Endodermal cell (in vitro differentiated cells): Measurements from ENCODE around the gene PPP2R2C. TPM values are rescaled to one million over a fixed set of nuclear protein-coding genes. Genes with fewer than 3 reads are reported as not detected.
A peak's percentile ranks its signal among the peaks of the same experiment; 100 is the strongest.

ENCODE experiments used
- DNase-seq: peaks from one replicate; pipeline ENCODE4 v3.0.0-alpha.2; 2017
- H3K27ac ChIP-seq: 2 replicates; pipeline ENCODE4 v1.5.1; 2013; ENCODE audit warnings: mild to moderate bottlenecking, low read depth, low read length, moderate library complexity
- H3K27me3 ChIP-seq: 2 replicates; pipeline ENCODE4 v1.6.1; 2013; ENCODE audit warnings: mild to moderate bottlenecking, low read length, moderate library complexity; ENCODE audit not compliant: insufficient read depth, control insufficient read depth, poor library complexity, severe bottlenecking
- H3K36me3 ChIP-seq: 2 replicates; pipeline ENCODE4 v1.7.0; 2013; ENCODE audit warnings: mild to moderate bottlenecking, low read length, moderate library complexity; ENCODE audit not compliant: control insufficient read depth, insufficient read depth
- H3K4me1 ChIP-seq: one replicate; pipeline ENCODE4 v1.7.0; 2013; ENCODE audit warnings: low read length; ENCODE audit not compliant: control insufficient read depth, insufficient read depth
- H3K4me3 ChIP-seq: 2 replicates; pipeline ENCODE4 v1.5.1; 2013; ENCODE audit warnings: mild to moderate bottlenecking, low read length, moderate library complexity
- H3K9ac ChIP-seq: 2 replicates; pipeline ENCODE4 v1.6.1; 2013; ENCODE audit warnings: mild to moderate bottlenecking, low read length, moderate library complexity; ENCODE audit not compliant: poor library complexity, severe bottlenecking; ENCODE audit errors: extremely low read depth
- H3K9me3 ChIP-seq: 2 replicates; pipeline ENCODE4 v1.6.1; 2013; ENCODE audit warnings: mild to moderate bottlenecking, low read length, moderate library complexity; ENCODE audit not compliant: control insufficient read depth
- H3K27ac Mint-ChIP-seq: 2 replicates; pipeline ENCODE4 v1.8.0; 2020; ENCODE audit warnings: mixed read lengths
- H3K27me3 Mint-ChIP-seq: 2 replicates; pipeline ENCODE4 v1.8.0; 2021; ENCODE audit warnings: mild to moderate bottlenecking, mixed read lengths; ENCODE audit not compliant: insufficient read depth
- H3K36me3 Mint-ChIP-seq: 2 replicates; pipeline ENCODE4 v1.8.0; 2020; ENCODE audit warnings: low read depth, mixed read lengths
- H3K4me1 Mint-ChIP-seq: 2 replicates; pipeline ENCODE4 v1.8.0; 2020; ENCODE audit warnings: mixed read lengths
- H3K4me3 Mint-ChIP-seq: 2 replicates; pipeline ENCODE4 v1.8.0; 2020; ENCODE audit warnings: mild to moderate bottlenecking, moderate library complexity, mixed read lengths
- H3K9me3 Mint-ChIP-seq: 2 replicates; pipeline ENCODE4 v1.8.0; 2020; ENCODE audit warnings: mild to moderate bottlenecking, mixed read lengths
- CTCF ChIP-seq: fragments of 200-600 bp; sonication (generic); conservative IDR thresholded peaks from 2 replicates; pipeline ENCODE4 v1.5.0; 2021; ENCODE audit warnings: antibody characterized with exemption, mild to moderate bottlenecking
- WGBS, 2 experiments: methylation state at CpG; one replicate each; pipeline versions ENCODE4 v1.1.5 to v1.1.7; 2013; ENCODE audit warnings: missing lambda C conversion rate in 2 of 2, mixed read lengths in 1 of 2; ENCODE audit not compliant: insufficient coverage in 1 of 2, insufficient read length in 1 of 2; 5-methylcytosine and 5-hydroxymethylcytosine counted together
- total RNA-seq, 2 donors: library from RNA; stranded (reverse); fragmentation: NEBNext Ultra II Directional in 1 of 2; extraction: Animal tissue kit (Norgen Biotek cat#: 25700) in 1 of 2; gene quantifications; 2 replicates in 1 of 2; 3 replicates in 1 of 2; pipeline ENCODE4 v1.2.1, GENCODE V29; 2021

The PPP2R2C gene
- total RNA-seq, 2 donors from 2014 or later: 4.4 to 19.2 TPM

DNA sequence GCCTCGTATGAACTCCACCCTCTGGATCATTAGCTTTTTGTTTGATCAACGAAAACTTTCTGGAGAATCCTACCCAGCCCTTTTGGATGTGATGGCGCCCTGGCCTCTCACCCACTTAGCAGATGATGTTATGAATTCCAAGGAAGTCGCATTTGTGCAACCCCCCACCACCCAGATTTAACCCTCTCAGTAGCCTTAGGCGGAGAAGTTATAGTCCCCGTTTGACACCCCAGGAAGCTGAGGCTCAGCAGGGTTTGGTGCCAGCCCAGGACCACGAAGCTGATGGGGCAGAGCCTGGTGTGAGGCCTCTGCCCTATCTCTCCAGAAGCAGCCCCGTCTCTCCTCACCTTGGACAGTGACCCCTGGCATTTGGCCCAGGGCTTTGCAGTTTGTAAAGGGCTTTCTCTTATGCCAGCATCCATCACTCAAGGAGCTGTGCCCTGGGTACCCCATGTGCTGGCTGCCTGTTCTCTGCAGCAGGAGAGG, 201.7 kb downstream of the PPP2R2C start:
- H3K4me1 ChIP-seq: peaks cover 2% of the 10 kb centered on the region
- no peak overlapping the region for H3K27ac ChIP-seq
- peak overlapping the region; percentile 34 for H3K9ac ChIP-seq
- H3K27me3 Mint-ChIP-seq: no peaks in the 10 kb centered on the region
- no peaks in the 10 kb centered on the region for H3K9me3 Mint-ChIP-seq
- H3K4me3 ChIP-seq: peak overlapping the region; percentile 78
- H3K4me1 Mint-ChIP-seq: peaks cover 24% of the 10 kb centered on the region
- peak overlapping the region; percentile 69 for H3K4me3 Mint-ChIP-seq
- no peak for DNase-seq
- no peak overlapping the region for H3K27ac Mint-ChIP-seq
- H3K9me3 ChIP-seq: no peaks in the 10 kb centered on the region
- H3K27me3 ChIP-seq: no peaks in the 10 kb centered on the region
- 60 to 61% methylated on average over 7 to 8 of the region's 8 CpGs for WGBS, 2 experiments
- H3K36me3 ChIP-seq: no peaks in the 10 kb centered on the region
- H3K36me3 Mint-ChIP-seq: no peaks in the 10 kb centered on the region
- no peak for TF ChIP-seq CTCF

Other genes with a start within 250 kb of the PPP2R2C start
- 10 to 100 TPM; 25.3 to 26.1 TPM for gene WFS1, start 202.8 kb downstream of the PPP2R2C start, total RNA-seq
- 10 to 100 TPM; 13.3 to 20.8 TPM for gene MAN2B2, start 102.6 kb upstream of the PPP2R2C start, total RNA-seq
- 100 to 1,000 TPM; 231 to 239 TPM for gene MRFAP1, start 168.1 kb upstream of the PPP2R2C start, total RNA-seq
- gene S100P, start 221.3 kb upstream of the PPP2R2C start, total RNA-seq: not detected
- 10 to 100 TPM; 45.0 to 50.2 TPM for gene MRFAP1L1, start 237.3 kb upstream of the PPP2R2C start, total RNA-seq
- 10 to 100 TPM; 18.8 to 26.5 TPM for gene BLOC1S4, start 243.6 kb upstream of the PPP2R2C start, total RNA-seq